PC-3 (cell line): ENCODE results near the gene GDF2.

Experiments
- CTCF ChIP-seq: fragments of 300-600 bp; sonication (generic); conservative IDR thresholded peaks from 2 replicates; pipeline ENCODE4 v1.5.1; 2017; ENCODE audit warnings: antibody characterized with exemption, low read depth, mild to moderate bottlenecking, low read length
- EZH2 ChIP-seq: fragments of 300-600 bp; sonication (generic); IDR thresholded peaks from one replicate; pipeline ENCODE4 v1.6.1; 2017; ENCODE audit warnings: antibody characterized with exemption, mild to moderate bottlenecking, low read length; ENCODE audit not compliant: unreplicated experiment
- EZH2phosphoT487 ChIP-seq: fragments of 300-600 bp; sonication (generic); IDR thresholded peaks from 2 replicates; pipeline ENCODE4 v1.6.1; 2018; ENCODE audit warnings: mild to moderate bottlenecking, antibody characterized with exemption, low read length, borderline replicate concordance

GRCh38 chr10:47276576-47277351 is 45.5 kb upstream of the GDF2 start:
- TF ChIP-seq CTCF: no peak
- TF ChIP-seq EZH2: no peak
- no peak for TF ChIP-seq EZH2phosphoT487
